CMK (cell line): ENCODE data around the gene CAGE1.

ENCODE experiments used
- DNase-seq: peaks from one replicate; pipeline ENCODE4 v3.0.0-alpha.2; 2010; ENCODE audit warnings: low read depth

Gene CAGE1

GRCh38 chr6:7309050-7309449, 80.5 kb downstream of the CAGE1 start:
- DNase-seq: no peak

GRCh38 chr6:7307533-7307932, 82.0 kb downstream of the CAGE1 start:
- DNase-seq: no peak

- DNase-seq: no peak
These were observed 84.7 kb downstream of the CAGE1 start for GRCh38 chr6:7304821-7305220.

- no peak for DNase-seq
These were observed 87.8 kb downstream of the CAGE1 start for GRCh38 chr6:7301702-7302101.

- no peak for DNase-seq
These were observed 88.6 kb downstream of the CAGE1 start for GRCh38 chr6:7300926-7301325.

- DNase-seq: no peak
These were observed 91.4 kb downstream of the CAGE1 start for GRCh38 chr6:7298113-7298512.

GRCh38 chr6:7296602-7297001, 92.9 kb downstream of the CAGE1 start:
- no peak for DNase-seq

GRCh38 chr6:7295916-7296315, 93.6 kb downstream of the CAGE1 start:
- DNase-seq: no peak

GRCh38 chr6:7292596-7293255, 96.8 kb downstream of the CAGE1 start:
- DNase-seq: no peak

- no peak for DNase-seq
These were observed 99.5 kb downstream of the CAGE1 start for GRCh38 chr6:7290079-7290478.

GRCh38 chr6:7285416-7285815, 104.1 kb downstream of the CAGE1 start:
- no peak for DNase-seq

- no peak for DNase-seq
These were observed 105.9 kb downstream of the CAGE1 start for GRCh38 chr6:7283676-7284075.

GRCh38 chr6:7282097-7282906, 107.2 kb downstream of the CAGE1 start:
- DNase-seq: no peak
